GM21619 (cell line): ENCODE data around the gene ERMAP.

Source experiments
- ATAC-seq: cut with Tn5 transposase; IDR thresholded peaks from one replicate; pipeline ENCODE4 v1.9.1; 2021; ENCODE audit not compliant: unreplicated experiment

ERMAP gene, protein sequence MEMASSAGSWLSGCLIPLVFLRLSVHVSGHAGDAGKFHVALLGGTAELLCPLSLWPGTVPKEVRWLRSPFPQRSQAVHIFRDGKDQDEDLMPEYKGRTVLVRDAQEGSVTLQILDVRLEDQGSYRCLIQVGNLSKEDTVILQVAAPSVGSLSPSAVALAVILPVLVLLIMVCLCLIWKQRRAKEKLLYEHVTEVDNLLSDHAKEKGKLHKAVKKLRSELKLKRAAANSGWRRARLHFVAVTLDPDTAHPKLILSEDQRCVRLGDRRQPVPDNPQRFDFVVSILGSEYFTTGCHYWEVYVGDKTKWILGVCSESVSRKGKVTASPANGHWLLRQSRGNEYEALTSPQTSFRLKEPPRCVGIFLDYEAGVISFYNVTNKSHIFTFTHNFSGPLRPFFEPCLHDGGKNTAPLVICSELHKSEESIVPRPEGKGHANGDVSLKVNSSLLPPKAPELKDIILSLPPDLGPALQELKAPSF

DNA sequence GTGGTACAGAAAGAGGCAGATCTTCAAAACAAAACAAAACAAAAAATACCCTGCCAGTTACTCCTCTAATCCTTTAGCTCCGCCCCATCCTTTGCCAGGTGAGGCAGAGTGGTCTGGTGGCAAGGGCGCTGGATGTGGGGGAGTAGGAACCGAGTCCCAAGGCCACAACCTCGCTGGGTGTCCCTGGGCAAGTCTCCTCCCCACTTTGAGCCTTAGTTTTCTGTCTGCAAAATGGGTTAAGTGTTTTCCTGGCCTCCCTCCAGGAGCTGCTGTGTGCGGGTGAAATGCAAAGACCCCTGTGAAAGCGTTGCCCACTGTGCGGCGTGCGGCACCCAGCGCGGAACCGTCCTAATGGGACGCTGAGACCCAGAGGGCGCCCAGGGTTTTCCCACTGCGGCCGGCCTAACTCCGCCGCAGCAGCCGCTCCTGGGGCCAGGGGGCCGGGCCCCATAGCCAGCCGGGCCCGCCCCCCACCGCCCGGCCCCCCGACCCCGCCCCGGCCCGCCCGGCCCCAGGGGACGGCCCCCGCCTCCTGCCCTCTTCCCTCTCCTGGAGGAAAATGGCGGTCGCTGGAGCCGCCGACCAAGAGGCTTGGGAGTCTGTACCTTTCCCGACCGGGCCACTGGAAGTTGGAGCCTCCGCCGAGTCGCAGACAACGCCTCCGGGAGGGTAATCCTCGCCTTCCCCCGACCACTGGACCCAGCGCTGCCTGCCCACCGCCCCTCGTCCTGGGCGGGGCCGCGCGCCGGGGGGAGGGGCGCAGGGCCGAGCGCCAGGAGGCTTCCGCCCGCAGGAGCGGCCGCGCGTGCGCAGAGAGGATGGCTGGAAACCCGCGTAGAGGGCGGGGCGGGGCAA is at the start of gene ERMAP, which contains the start of gene SVBP:
Gene ERMAP, plus strand, starts transcription at position 538 of the 855 bp plus-strand sequence. CDS start 13,327 bp downstream, outside the sequence.
Gene SVBP, minus strand, starts transcription at position 813 of the 855 bp plus-strand sequence. CDS start 853 bp downstream, outside the sequence.
- ATAC-seq, result peak; percentile 66

DNA sequence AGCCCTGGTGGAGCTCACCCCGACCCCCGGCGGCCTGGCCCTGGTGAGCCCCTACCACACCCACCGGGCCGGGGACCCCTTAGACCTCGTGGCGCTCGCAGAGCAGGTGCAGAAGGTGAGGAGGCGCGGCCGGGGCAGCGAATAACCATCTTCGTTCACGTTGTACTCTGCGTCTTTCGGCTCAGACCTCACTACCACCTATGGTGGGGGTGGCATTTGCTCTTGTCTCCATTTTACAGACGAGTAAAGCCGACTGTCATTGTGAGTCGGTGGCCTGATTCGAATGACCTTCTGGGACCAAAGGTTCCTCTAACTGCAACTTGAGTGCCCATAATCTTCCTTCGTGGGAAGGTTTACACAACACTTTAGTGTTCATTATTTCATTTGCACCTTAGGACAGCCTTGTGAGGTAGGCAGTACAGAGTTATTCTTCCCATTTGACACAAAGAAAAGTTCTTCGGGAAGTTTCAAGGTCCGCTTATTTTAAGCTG is 49.4 kb upstream of the ERMAP start:
- peak; percentile 21 for ATAC-seq

DNA sequence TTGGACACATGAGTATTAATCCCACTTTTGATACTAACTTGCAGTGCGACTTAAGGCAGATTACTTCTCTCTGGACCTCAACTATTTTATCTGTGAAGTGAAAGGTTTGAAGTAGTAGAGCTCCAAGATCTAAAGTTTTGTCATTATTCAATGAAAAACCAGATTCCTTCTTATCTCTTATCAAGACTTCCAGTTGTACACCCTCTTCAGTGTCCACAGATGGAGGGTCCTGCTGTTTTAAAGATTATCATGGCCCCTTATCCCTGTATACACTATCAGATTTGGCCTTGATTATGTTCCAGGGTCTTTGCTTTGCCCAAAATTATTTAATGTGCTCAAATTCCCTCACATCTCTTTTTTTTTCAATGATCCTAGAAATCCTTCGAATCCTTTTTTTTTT is 48.8 kb upstream of the ERMAP start:
- no peak for ATAC-seq

DNA sequence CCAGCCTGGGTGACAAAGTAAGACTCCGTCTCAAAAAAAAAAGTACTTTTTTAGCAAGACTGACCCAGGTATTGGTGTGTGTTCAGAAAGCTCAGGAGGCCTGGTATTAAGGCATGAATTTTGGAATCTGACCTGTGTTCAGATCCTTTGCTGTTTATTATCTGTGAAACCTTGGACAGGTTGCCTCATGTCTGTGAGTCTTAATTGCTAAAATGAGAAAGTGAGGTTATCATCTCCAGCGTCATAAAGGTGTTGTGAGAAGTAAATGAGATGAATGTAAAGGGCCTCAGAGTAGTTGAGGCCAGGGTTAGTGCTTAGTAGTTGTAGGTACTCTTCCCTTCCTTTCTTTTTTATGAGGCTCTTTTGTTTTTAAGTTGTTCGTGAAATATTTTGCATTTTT is 47.1 kb upstream of the ERMAP start:
- ATAC-seq, result no peak

DNA sequence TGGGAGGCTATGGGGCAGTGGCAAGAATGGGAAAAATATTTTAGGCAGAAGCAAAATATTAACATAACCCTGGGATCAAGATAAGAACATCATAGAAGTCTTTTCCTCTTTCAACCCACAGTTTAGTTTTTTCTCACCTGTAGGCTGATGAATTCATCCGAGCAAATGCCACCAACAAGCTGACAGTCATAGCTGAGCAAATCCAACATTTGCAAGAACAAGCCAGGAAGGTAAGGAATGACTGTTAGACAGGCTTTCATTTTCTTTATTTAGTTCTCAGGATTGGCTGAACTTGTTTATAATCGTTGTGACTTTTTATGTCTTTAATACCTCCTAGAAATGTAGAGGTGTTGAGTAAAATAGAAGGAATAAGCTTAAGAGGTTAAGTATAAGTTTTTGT is 43.5 kb upstream of the ERMAP start:
- no peak for ATAC-seq

DNA sequence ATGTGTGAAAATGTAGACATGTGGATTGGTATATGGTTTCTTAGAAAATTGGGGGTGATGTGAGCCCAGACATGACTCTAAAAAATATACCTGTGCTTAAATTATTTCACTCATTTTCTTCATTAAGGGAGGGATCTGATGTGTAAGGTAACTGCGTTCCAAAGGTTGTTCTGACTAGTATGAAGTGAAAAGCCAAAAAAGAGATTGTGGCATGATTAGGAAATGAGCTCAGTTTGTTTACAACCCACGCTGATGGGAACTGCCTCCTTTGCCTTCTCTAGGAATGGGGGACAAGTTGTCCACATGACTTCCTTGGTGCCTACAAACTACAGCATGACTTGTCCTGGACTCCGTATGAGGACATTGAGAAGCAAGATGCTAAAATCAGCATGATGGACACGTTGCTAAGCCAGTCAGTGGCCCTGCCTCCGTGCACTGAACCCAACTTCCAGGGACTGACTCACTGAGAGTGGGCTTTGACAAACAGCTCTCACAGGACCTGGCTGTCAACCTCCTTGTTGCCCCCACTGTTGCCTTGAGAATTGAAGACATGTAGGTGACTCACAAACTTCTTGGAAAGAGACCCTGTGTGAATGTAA is 41.9 kb upstream of the ERMAP start:
- no peak for ATAC-seq

DNA sequence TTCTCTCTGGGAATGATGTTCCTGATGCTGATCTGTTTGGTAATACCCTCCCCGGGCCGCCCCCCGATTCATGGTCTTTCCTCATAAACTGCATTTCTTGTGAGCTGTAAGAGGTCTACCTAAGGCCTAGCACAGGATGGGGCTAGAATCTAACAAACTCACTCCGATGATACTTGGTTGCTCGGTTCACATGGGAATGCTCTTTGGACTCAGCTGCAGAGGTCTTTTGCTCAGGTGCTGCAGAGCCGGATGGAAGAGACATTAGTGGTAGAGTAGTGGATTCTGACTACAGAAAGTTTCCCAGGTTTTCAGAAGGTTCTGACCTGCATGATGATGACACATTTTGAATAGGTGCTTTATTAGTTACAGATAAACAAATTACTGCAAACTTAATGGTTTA is 40.4 kb upstream of the ERMAP start:
- no peak for ATAC-seq

DNA sequence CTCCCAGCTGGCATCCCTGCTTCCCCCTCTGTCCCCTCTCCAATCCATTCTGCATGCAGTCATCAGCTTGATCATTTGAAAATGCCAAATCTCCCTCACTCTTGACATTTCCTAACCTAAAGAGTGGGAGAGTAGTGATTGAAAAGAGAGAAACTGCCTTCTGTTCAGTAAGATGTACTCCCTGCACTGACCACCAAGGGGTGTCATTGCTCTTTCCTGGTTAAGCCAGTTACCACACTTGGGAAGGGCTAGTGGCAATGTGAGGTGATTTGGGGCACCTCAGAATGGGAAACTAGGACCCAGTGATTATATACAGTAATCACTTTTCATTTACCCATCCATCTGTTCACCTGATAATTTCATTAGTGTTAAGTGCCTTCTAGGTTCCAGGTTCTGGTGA is 39.1 kb upstream of the ERMAP start:
- ATAC-seq, result no peak

DNA sequence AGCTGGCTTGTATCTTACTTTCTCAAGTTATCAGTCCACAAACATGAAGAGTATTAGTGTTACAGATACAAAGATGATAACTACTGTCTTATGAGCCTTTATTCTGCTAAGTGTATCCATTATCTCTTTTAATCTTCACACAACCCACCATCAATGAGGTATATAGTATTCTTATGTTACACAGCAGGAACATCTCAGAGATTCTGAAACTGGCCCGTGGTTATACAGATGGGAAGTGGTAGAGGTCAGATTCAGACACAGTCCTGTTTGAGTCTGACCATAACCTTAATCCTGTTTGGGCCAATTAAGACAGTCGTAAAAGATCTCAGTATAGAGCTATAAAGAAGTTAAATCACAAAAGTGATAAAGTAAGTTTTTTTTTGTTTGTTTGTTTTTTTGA is 37.2 kb upstream of the ERMAP start:
- ATAC-seq, result no peak

DNA sequence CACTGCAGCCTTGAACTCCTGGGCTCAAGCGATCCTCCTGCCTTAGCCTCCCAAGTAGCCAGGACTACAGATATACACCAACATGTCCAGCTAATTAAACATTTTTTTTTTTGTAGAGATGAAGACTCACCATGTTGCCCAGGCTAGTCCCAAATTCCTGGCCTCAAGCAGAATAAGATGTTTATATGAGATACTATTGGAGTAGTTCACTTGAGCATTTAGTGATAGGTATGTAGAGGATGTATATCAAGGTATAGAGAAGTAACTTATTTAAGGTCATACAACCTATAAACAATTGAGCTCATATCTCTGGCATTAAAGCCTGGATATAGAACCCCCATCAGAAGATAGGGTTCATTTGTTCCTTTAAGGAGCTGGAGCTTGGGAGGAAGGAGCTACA is 36.7 kb upstream of the ERMAP start:
- no peak for ATAC-seq

DNA sequence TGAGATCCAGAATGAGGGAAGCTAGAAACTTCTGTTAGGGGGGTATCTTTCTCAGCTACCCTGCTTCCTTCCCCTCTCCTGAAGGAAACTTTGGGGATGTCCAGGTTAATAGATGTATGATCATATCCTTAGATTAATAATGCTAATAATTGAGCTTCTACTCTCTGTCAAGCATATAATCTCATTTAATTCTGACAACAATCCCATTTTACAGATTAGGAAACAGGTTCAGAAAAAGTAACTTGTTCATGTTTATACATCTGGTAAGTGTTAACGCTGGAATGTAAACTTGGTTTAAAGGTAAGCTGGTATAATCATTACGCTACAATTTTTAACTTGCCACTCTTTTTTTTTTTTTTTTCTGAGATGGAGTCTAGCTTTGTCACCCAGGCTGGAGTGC is 33.8 kb upstream of the ERMAP start:
- ATAC-seq, result no peak

DNA sequence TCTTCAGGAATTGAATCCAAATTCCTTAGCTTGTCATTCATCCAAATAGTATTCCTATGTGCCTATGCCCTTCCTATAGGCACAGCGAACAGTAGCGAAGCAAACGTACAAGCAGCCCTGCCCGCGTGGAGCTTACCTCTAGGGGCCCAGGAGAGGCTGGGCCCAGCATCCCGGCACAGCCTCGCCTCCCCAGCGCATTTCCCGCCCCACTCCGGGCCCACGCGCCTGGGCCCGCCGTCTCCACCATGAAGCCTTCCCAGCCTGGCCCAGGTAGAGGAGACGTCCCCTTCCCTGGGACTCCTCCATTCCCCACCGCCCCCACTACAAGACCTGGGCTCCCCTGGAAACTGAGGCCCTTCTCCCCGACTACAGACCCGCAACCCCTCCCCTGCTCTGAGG is 32.4 kb upstream of the ERMAP start:
- no peak for ATAC-seq

DNA sequence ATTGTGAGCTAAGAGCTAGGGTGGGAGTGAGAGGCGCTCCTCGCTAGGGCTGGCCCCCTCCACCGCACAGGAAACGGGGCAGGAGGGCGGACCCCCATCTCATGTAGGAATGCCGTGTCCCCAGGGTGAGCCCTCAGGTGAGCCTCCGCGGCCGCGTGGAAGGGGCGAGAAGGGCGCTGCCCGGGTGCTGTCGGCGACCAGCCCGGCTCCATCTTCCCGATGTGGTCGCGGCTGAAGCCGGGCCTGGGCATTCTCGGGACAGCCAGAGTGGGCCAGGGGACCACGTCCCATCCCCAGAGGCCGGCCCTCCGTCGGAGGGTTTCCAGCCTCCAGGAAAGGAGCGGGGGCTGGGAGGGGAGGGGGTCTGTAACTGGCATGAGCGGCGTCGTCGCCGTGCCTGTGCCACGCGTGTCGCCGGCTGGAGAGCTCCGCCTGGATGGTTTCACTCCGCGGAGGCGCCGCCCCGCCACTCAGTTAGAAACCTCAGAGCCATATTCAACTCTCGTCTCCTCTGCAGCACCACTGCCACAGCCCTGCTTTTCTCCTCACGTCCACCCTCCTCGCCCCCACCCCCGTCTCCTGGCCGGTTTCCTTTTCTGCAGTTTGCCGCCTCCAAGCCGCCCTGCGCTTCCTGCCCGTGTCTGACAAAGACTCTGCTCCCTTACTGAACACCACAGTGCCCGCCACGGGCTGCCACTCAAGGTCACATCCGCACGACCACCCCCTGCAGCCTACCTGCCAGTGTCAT is 31.8 kb upstream of the ERMAP start, which contains the start of gene TMEM269:
Gene TMEM269, plus strand, starts transcription at position 46 of the 748 bp plus-strand sequence. CDS start 4,903 bp downstream, outside the sequence.
- ATAC-seq, result no peak

DNA sequence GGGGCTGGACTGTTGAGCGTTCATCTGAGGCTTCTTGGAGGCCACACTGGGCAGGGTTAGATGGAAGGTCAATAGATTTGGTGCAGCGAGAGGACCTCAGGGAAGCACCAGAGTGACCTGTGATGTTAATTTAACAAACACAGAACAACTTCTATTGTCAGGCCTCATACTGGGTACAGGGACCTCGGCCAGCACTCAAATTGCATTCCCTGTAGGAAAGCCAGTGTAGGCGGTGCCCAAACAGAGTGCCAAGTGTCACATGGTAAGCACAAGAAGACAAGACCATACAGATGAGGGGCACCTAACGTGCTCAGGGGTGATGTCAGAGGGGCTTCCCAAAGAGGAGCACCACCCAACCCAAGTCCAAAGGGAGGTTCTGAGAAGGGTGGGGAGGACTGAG is 30.8 kb upstream of the ERMAP start:
- ATAC-seq, result no peak

DNA sequence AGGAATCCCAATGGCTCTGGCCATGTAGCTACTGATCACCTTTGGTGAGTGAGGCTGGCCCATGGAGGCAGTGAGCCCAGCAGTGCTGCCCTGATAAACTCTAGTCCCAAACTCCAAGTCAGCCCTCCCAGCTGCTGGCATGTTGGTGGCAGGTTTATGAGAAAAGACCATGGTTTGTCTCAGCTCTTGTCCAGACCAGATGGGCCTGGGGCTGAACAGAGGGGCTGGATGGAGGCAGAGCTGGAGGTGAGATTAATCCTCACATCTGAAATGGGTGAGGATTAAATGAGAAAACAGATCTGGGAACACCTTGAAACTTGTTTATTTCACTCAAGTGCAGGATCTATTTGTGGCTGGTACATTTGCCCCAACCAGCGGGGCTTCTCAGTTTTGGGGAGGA is 28.9 kb upstream of the ERMAP start:
- no peak for ATAC-seq

DNA sequence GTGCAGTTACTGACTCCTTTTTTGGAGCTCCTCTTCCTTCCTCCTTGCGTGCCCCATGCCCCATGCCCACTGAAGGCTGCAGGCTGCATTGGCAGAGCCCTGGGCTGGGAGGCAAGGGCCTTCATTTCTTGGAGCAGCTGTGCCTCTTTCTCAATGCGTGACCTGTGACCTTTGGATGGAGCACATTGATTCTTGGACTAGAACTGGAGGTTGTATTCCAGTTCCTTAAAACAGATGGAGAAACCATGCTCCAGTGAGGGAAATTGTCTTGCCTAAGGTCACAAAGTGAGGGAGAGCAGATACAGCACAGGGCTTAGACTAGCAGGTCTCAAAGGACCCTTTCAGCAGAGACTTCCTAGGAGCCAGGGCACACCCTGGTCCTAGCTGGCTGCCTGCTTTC is 23.1 kb upstream of the ERMAP start:
- no peak for ATAC-seq

DNA sequence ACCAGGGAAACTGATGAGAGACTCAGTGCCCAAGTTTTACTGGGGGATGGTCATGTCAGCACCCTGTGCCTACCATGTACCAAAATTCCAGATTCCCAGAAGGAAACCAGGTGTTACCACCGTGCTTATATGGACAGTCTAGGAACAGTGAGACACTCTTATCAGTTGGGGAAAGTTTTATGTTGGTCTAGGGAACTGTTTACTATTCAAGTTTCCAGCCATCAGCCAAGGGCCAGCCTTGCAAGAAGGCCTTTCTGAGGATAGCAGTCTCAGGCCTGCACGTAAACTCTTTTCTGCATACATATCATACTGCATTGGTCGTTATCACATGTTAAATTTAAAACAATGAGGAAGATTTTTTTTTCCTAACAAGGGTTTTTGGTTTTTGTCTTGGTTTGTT is 19.5 kb upstream of the ERMAP start:
- no peak for ATAC-seq

DNA sequence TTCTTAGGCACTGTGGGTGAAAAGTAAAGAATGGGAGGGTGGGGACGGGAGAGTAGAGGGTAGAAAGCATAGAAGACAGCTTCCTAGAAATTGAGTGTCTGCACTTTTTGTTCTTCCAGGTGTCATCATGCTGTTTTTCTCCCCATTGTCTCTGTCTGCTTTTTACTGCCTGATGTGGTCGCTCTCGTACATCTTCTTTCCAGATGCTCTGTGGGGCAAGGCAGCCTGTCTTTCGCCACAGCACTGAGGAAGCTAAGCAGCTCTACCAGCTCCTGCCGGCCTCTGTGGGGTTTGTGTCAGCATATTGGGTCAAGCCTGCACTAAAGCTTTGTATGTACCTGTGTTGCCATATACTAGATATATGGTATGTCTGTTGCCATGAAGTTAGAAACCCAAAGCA is 18.9 kb upstream of the ERMAP start:
- ATAC-seq, result no peak

DNA sequence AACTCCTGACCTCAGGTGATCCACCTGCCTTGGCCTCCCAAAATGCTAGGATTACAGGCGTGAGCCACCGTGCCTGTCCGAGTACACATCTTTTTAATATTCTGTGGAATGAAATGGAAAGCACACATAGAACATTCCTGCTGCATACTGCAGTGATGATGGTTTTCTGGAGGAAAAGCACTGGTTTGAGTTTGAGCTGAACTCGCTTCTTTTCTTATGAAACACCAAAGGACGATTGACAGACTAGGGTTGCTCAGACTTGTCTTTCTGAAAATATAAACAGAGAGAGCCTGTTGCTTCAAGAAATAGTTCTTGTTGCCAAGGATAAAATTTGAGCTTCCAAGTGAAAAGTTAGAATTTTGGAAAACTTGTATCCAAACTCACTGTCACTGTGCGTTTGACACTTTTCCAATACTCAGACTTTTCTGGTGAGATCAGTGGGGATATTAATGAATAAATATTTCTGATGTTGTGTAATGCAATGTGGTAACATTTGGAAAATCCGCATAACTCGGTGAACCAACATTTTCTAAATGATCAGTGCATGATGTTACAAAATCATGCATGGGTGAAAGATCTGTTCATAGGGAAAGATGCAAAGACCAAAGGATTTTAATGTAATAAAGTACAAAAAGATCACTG is 15.0 kb upstream of the ERMAP start:
- no peak for ATAC-seq

DNA sequence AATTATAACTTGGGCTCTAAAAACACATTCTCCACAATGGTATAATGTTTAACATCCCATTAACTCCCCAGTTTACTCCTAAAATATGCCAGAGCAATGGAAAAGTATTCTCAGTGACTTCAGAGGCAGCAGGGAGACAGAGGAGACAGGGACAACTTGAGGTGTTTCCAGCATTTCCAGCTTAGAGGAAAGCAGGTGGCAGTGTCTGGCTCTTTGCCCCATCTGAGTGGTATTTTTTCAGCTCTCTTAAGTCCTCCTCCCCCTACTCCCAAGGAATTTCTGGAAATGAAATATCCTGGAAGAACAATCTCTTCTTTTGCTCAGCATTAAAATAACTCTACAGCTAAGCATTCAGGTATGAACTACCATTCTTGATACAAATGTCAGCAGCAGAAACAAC is 10.8 kb upstream of the ERMAP start:
- no peak for ATAC-seq
